Neural progenitor cell (in vitro differentiated cells): Measurements from ENCODE around the gene LRRC7. TPM values are rescaled to one million over a fixed set of nuclear protein-coding genes. Genes with fewer than 3 reads are reported as not detected.

ENCODE experiments used
- DNase-seq: peaks from one replicate; pipeline ENCODE4 v3.0.0-alpha.2; 2016; ENCODE audit warnings: low spot score
- H2AFZ ChIP-seq: fragments of 200-600 bp; sonication (generic); replicated peaks from 2 replicates; pipeline ENCODE4 v1.6.1; 2016; ENCODE audit warnings: antibody characterized with exemption
- H3F3A ChIP-seq: fragments of 200-600 bp; sonication (generic); 2 replicates; pipeline ENCODE4 v1.6.1; 2016; ENCODE audit warnings: antibody characterized with exemption, low read depth
- H3K27ac ChIP-seq: fragments of 200-600 bp; sonication (generic); 2 replicates; pipeline ENCODE4 v1.5.1; 2016; ENCODE audit warnings: mild to moderate bottlenecking
- H3K27me3 ChIP-seq: fragments of 200-600 bp; sonication (generic); 2 replicates; pipeline ENCODE4 v1.6.1; 2016; ENCODE audit warnings: mild to moderate bottlenecking, moderate library complexity
- H3K36me3 ChIP-seq: fragments of 200-600 bp; sonication (generic); 2 replicates; pipeline ENCODE4 v1.5.1; 2016
- H3K4me1 ChIP-seq: fragments of 200-600 bp; sonication (generic); 2 replicates; pipeline ENCODE4 v1.6.1; 2016; ENCODE audit warnings: mixed run types
- H3K4me2 ChIP-seq: fragments of 200-600 bp; sonication (generic); 2 replicates; pipeline ENCODE4 v1.6.1; 2016
- H3K4me3 ChIP-seq: fragments of 200-600 bp; sonication (generic); 2 replicates; pipeline ENCODE4 v1.5.1; 2016
- H3K79me2 ChIP-seq: fragments of 200-600 bp; sonication (generic); 2 replicates; pipeline ENCODE4 v1.6.1; 2016; ENCODE audit warnings: low read depth
- H3K9ac ChIP-seq: fragments of 200-600 bp; sonication (generic); 2 replicates; pipeline ENCODE4 v1.6.1; 2016
- H3K9me3 ChIP-seq: fragments of 200-600 bp; sonication (generic); 2 replicates; pipeline ENCODE4 v1.5.1; 2016; ENCODE audit warnings: low read depth
- H4K20me1 ChIP-seq: fragments of 200-600 bp; sonication (generic); 2 replicates; pipeline ENCODE4 v1.6.1; 2016; ENCODE audit warnings: low read depth
- H3K27ac Mint-ChIP-seq: 3 replicates; pipeline ENCODE4 v1.8.0; 2021; ENCODE audit warnings: mixed read lengths
- H3K27me3 Mint-ChIP-seq: 2 replicates; pipeline ENCODE4 v1.8.0; 2022; ENCODE audit warnings: low read depth, mild to moderate bottlenecking, inconsistent platforms, moderate library complexity, mixed read lengths; ENCODE audit not compliant: insufficient read depth
- H3K36me3 Mint-ChIP-seq: 3 replicates; pipeline ENCODE4 v1.8.0; 2021; ENCODE audit warnings: mixed read lengths
- H3K4me1 Mint-ChIP-seq: 3 replicates; pipeline ENCODE4 v1.8.0; 2021; ENCODE audit warnings: mixed read lengths
- H3K4me3 Mint-ChIP-seq: 3 replicates; pipeline ENCODE4 v1.8.0; 2021; ENCODE audit warnings: mild to moderate bottlenecking, moderate library complexity, mixed read lengths
- H3K9me3 Mint-ChIP-seq: 3 replicates; pipeline ENCODE4 v1.8.0; 2020; ENCODE audit warnings: mixed read lengths
- CTCF ChIP-seq: fragments of 200-600 bp; sonication (generic); IDR thresholded peaks from 2 replicates; pipeline ENCODE4 v1.5.1; 2017; ENCODE audit warnings: antibody characterized with exemption, mild to moderate bottlenecking
- EZH2 ChIP-seq: fragments of 200-600 bp; sonication (generic); IDR thresholded peaks from 2 replicates; pipeline ENCODE4 v1.6.1; 2017; ENCODE audit warnings: antibody characterized with exemption, mild to moderate bottlenecking, moderate library complexity
- EZH2phosphoT487 ChIP-seq: fragments of 200-600 bp; sonication (generic); IDR thresholded peaks from 2 replicates; pipeline ENCODE4 v1.6.1; 2017; ENCODE audit warnings: antibody characterized with exemption
- total RNA-seq: library from RNA; depleted of rRNA; stranded (reverse); fragments of >200 nt; gene quantifications from 2 replicates; pipeline ENCODE4 v1.2.3, GENCODE V29; 2015; ENCODE audit warnings: low replicate concordance

LRRC7 gene
- total RNA-seq, 1 donor from 2014 or later: not detected

DNA sequence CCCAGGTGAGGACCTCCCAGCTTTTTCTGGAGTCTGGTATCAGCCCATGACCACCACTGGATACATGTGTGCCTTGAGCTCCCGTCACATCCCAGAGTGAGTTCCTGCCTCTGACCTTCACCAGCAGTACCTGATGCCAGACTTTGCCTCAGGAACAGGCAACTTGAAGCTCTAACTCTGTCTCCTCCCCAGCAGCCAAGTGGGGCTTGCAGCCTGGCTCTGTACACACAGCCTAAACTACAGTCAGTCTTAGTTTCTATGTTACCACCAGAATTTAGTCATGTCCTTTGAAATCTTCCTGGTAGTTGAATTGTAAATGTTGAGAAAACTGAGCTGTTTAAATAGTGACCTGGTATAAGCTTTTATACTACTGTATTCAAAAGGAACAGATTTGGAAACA is 431.1 kb downstream of the LRRC7 start:
- no peak for TF ChIP-seq EZH2phosphoT487
- TF ChIP-seq CTCF: no peak
- TF ChIP-seq EZH2: no peak
- Mint-ChIP-seq H3K27ac (no peak overlapping the region), H3K36me3 (no peaks in the 10 kb centered on the region)

GRCh38 chr1:70003211-70003908 is 435.6 kb downstream of the LRRC7 start:
- H3K9me3 ChIP-seq: no peaks in the 10 kb centered on the region
- H4K20me1 ChIP-seq: no peaks in the 10 kb centered on the region

More for the DNA sequence above, 431.1 kb downstream of the LRRC7 start:
- Histone ChIP-seq H4K20me1 (no peaks in the 10 kb centered on the region), H3F3A (no peaks in the 10 kb centered on the region), H3K9me3 (no peaks in the 10 kb centered on the region), H3K9ac (no peak overlapping the region), H3K4me3 (no peak overlapping the region), H3K4me2 (no peak overlapping the region), H2AFZ (no peak overlapping the region), H3K4me1 (no peaks in the 10 kb centered on the region), H3K79me2 (no peaks in the 10 kb centered on the region), H3K27ac (no peak overlapping the region), H3K36me3 (no peaks in the 10 kb centered on the region), H3K27me3 (no peaks in the 10 kb centered on the region)
- Mint-ChIP-seq H3K4me3 (no peak overlapping the region), H3K27me3 (no peaks in the 10 kb centered on the region), H3K9me3 (peaks cover 2% of the 10 kb centered on the region), H3K4me1 (no peaks in the 10 kb centered on the region)
- no peak for DNase-seq

GRCh38 chr1:70005386-70006034 is 437.8 kb downstream of the LRRC7 start:
- Histone ChIP-seq H2AFZ (no peak overlapping the region), H3F3A (no peaks in the 10 kb centered on the region), H3K4me3 (no peak overlapping the region), H4K20me1 (no peaks in the 10 kb centered on the region), H3K27ac (no peak overlapping the region), H3K9ac (no peak overlapping the region), H3K4me1 (no peaks in the 10 kb centered on the region), H3K79me2 (no peaks in the 10 kb centered on the region), H3K36me3 (no peaks in the 10 kb centered on the region), H3K27me3 (no peaks in the 10 kb centered on the region), H3K9me3 (no peaks in the 10 kb centered on the region), H3K4me2 (no peak overlapping the region)
- no peaks in the 10 kb centered on the region for H3K9me3 Mint-ChIP-seq
- TF ChIP-seq CTCF: no peak
- TF ChIP-seq EZH2: no peak
- no peak for TF ChIP-seq EZH2phosphoT487
- H3K36me3 Mint-ChIP-seq: no peaks in the 10 kb centered on the region
- H3K27me3 Mint-ChIP-seq: no peaks in the 10 kb centered on the region
- H3K4me1 Mint-ChIP-seq: peaks cover 8% of the 10 kb centered on the region
- no peak overlapping the region for H3K4me3 Mint-ChIP-seq
- H3K27ac Mint-ChIP-seq: no peak overlapping the region
- no peak for DNase-seq

More at GRCh38 chr1:70003211-70003908, 435.6 kb downstream of the LRRC7 start:
- TF ChIP-seq EZH2: no peak
- TF ChIP-seq EZH2phosphoT487: no peak
- TF ChIP-seq CTCF: no peak
- Mint-ChIP-seq H3K27ac (no peak overlapping the region), H3K9me3 (no peaks in the 10 kb centered on the region), H3K36me3 (no peaks in the 10 kb centered on the region), H3K4me1 (peaks cover 5% of the 10 kb centered on the region), H3K27me3 (no peaks in the 10 kb centered on the region), H3K4me3 (no peak overlapping the region)
- Histone ChIP-seq H3K4me2 (no peak overlapping the region), H3K4me3 (no peak overlapping the region), H2AFZ (no peak overlapping the region), H3K27me3 (no peaks in the 10 kb centered on the region), H3K79me2 (no peaks in the 10 kb centered on the region), H3F3A (no peaks in the 10 kb centered on the region), H3K4me1 (no peaks in the 10 kb centered on the region), H3K27ac (no peak overlapping the region), H3K36me3 (no peaks in the 10 kb centered on the region), H3K9ac (no peak overlapping the region)
- no peak for DNase-seq
